Heart right ventricle (tissue), 16 donors: ENCODE measurements around the gene DENND1A. TPM values are rescaled to one million over a fixed set of nuclear protein-coding genes. Genes with fewer than 3 reads are reported as not detected.
A peak's percentile ranks its signal among the peaks of the same experiment; 100 is the strongest.

Source experiments
- ATAC-seq, 8 donors: fragments of 200-7000 bp; cut with Tn5 transposase; one replicate each; pipeline ENCODE4 v1.9.1; 2020; ENCODE audit warnings: mild to moderate bottlenecking in 8 of 8, moderate library complexity in 8 of 8, moderate number of reproducible peaks in 1 of 8
- DNase-seq, 2 donors: peaks; one replicate each; pipeline ENCODE4 v3.0.0-alpha.2; 2020
- H3K27ac ChIP-seq, 10 donors: fragments of 200-600 bp; sonication (generic) in 2 of 10; one replicate each; pipeline versions ENCODE4 v1.5.0 to v1.8.0; 2020 to 2022; ENCODE audit warnings: mild to moderate bottlenecking in 3 of 10
- H3K27me3 ChIP-seq, 7 donors: fragments of 200-600 bp; one replicate each; pipeline ENCODE4 v1.8.0; 2021 to 2022; ENCODE audit warnings: mild to moderate bottlenecking in 2 of 7
- H3K36me3 ChIP-seq, 9 donors: fragments of 200-600 bp; sonication (generic) in 1 of 9; one replicate each; pipeline versions ENCODE4 v1.5.0 to v1.8.0; 2020 to 2022; ENCODE audit warnings: mild to moderate bottlenecking in 2 of 9
- H3K4me1 ChIP-seq, 9 donors: fragments of 200-600 bp; sonication (generic) in 1 of 9; one replicate each; pipeline versions ENCODE4 v1.5.0 to v1.8.0; 2020 to 2022; ENCODE audit warnings: mild to moderate bottlenecking in 4 of 9
- H3K4me3 ChIP-seq, 10 donors: fragments of 200-600 bp; sonication (generic) in 2 of 10; one replicate each; pipeline versions ENCODE4 v1.5.0 to v1.8.0; 2020 to 2022; ENCODE audit warnings: mild to moderate bottlenecking in 7 of 10, moderate library complexity in 2 of 10
- H3K9me3 ChIP-seq, 11 donors: fragments of 200-600 bp in 10 of 11; sonication (generic) in 2 of 11; one replicate each; pipeline versions ENCODE4 v1.5.0 to v1.8.0; 2013 to 2022; ENCODE audit warnings: mild to moderate bottlenecking in 2 of 11, control low read depth in 1 of 11, moderate library complexity in 1 of 11
- WGBS, 2 donors: extraction: QIAGEN DNeasy Blood & Tissue Kit; methylation state at CpG; one replicate each; pipeline ENCODE4 v1.1.7; 2013; ENCODE audit warnings: inconsistent platforms in 1 of 2; 5-methylcytosine and 5-hydroxymethylcytosine counted together
- intact Hi-C, 10 donors: fragments of 100-400 bp; cut with DNase I; formaldehyde crosslinking; loops; one replicate each; pipeline versions ENCODE4 v1.11.1 to v1.14.2; 2022
- polyA plus RNA-seq, 2 donors: library from polyadenylated mRNA; stranded (reverse); fragments of 200-250 nt; gene quantifications; one replicate each; pipeline ENCODE4 v1.2.3, GENCODE V29; 2013
- total RNA-seq, 10 donors: library from RNA; stranded (reverse); fragmentation: NEBNext Ultra II Directional in 3 of 10; extraction: Animal tissue kit (Norgen Biotek cat#: 25700) in 3 of 10; gene quantifications; one replicate each; pipeline versions ENCODE4 v1.2.1 to v1.2.4, GENCODE V29; 2021 to 2023
- TF ChIP-seq, protein P1 (sequence below), 9 donors: fragments of 200-600 bp; sonication (generic) in 2 of 9; IDR thresholded peaks; one replicate each; pipeline versions ENCODE4 v1.5.0 to v1.8.0; 2021 to 2022; ENCODE audit warnings: antibody characterized with exemption in 9 of 9, mild to moderate bottlenecking in 5 of 9, moderate library complexity in 1 of 9
- donor health status: Arrhythmogenic right ventricular cardiomyopathy.
- donor health status: ischemic (EF 13 %, LVEDD 7.1; RV severe dilation, severe dysfunction).
- donor health status: healthy with polysubstance abuse.
- donor health status: DM: no; HTN: yes; CAD: no.
- donor health status: DM: no; HTN: no; CAD: no.
- donor health status: ischemic (EF 25% LVEDD 6.9; RV normal size, moderate dysfunction).
- donor health status: ischemic (EF 25% LVEDD 5.7; RV mildly dilated, moderate dysfunction).
- donor health status: healthy.
- donor health status: DM: yes; HTN: yes; CAD: no.
- donor health status: Ischemic cardiomyopathy.
- donor health status: ischemic (EF 35%, LVEDD 5.7; RV mildly dilated, moderate dysfunction).
- donor health status: nonischemic (EF 11% LVEDD 7.7; RV severe dilation, severe dysfunction).
- donor health status: DM: yes; HTN: yes; CAD: no.
- donor health status: PGD.
- donor health status: ischemic (EF 29% LVEDD 5.4; RV normal size, mild dysfunction).
- donor health status: nonischemic (EF 23%, LVEDD 6.1; RV moderate dilation, normal function).

DENND1A gene
- total and polyA plus RNA-seq, 12 donors, result 7.3 to 19.6 (median 12.2) TPM

DNA sequence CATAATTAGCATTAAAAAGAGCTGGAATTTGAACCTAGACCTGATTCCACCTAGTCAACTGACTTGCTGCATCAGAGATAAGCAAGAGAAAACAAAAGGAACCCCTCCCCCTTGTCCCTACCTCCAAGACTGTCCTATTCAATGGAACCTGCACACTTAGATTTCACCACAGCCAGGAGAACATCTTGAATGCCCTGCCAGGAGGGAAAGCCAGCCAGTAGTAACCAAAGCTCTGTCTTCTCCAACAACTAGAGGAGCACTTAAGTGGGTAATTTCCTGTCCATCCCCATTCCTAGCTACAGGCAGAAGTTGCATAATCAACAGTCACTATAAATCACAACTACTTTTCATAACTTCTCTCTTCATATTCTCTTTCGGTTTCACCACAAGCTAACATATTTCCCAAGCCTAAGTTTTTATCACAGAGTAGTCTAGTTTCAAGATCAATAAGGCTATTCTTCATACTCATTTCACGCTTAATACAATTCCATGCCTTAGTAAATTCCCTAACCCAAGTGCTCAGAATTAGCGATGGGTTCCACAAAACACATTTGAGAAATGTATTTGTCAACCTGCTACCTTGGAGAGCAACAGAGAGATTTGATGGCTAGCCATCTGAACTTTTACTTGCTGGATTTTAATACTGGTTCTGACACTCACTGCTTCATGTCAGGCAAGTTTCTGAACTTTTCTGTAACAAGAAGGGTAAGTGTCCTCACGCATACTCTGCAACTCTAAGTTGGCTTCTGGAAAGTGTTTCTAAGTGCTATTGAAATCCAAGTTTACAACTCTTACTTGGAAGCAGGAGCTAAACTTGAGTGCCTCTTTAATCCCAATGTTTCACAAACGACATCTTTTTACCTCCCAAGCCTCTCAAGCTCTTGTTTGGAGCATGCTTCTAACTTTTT is 2.0 kb downstream of the DENND1A start:
- intact Hi-C loops, result loop anchor here in 4 of 10 donors (5.0 to 10.0 kb wide), 4 partner anchors 61 to 183 kb away; no protein-coding TSS in a partner anchor
- peaks cover 0 to 9% (median 0%) of the 10 kb centered on the region in 11 donors for H3K9me3 ChIP-seq
- peaks cover 0 to 53% (median 34%) of the 10 kb centered on the region in 9 donors for H3K4me1 ChIP-seq
- H3K4me3 ChIP-seq, result peak overlapping the region in 5 of 10 donors; percentile 3 to 94 (median 66)
- no peaks in the 10 kb centered on the region for H3K36me3 ChIP-seq
- 77 to 83% methylated on average over 5 of the region's 5 CpGs for WGBS, 2 donors
- TF ChIP-seq, protein P1, sequence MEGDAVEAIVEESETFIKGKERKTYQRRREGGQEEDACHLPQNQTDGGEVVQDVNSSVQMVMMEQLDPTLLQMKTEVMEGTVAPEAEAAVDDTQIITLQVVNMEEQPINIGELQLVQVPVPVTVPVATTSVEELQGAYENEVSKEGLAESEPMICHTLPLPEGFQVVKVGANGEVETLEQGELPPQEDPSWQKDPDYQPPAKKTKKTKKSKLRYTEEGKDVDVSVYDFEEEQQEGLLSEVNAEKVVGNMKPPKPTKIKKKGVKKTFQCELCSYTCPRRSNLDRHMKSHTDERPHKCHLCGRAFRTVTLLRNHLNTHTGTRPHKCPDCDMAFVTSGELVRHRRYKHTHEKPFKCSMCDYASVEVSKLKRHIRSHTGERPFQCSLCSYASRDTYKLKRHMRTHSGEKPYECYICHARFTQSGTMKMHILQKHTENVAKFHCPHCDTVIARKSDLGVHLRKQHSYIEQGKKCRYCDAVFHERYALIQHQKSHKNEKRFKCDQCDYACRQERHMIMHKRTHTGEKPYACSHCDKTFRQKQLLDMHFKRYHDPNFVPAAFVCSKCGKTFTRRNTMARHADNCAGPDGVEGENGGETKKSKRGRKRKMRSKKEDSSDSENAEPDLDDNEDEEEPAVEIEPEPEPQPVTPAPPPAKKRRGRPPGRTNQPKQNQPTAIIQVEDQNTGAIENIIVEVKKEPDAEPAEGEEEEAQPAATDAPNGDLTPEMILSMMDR (IDR thresholded peaks at IDR 0.05), result no peak
- ATAC-seq (no peak), DNase-seq (no peak)
- peak overlapping the region in 2 of 10 donors; percentile 73 to 80 for H3K27ac ChIP-seq
- H3K27me3 ChIP-seq, result no peaks in the 10 kb centered on the region

- DNase-seq, result no peak
- H3K36me3 ChIP-seq, result no peaks in the 10 kb centered on the region
- WGBS, 2 donors, result 96 to 98% methylated on average over 5 of the region's 5 CpGs
- no peak overlapping the region for H3K4me3 ChIP-seq
- TF ChIP-seq, protein P1 (IDR thresholded peaks at IDR 0.05), result no peak
- no peaks in the 10 kb centered on the region for H3K27me3 ChIP-seq
- intact Hi-C loops, result loop anchor here in 4 of 10 donors (5.0 to 10.0 kb wide), 4 partner anchors 60 to 182 kb away; no protein-coding TSS in a partner anchor
- peaks cover 0 to 60% (median 40%) of the 10 kb centered on the region in 9 donors for H3K4me1 ChIP-seq
- peaks cover 0 to 9% (median 0%) of the 10 kb centered on the region in 11 donors for H3K9me3 ChIP-seq
- ATAC-seq, result no peak
- no peak overlapping the region for H3K27ac ChIP-seq
These were observed 3.0 kb downstream of the DENND1A start for GRCh38 chr9:123926941-123927340.

DNA sequence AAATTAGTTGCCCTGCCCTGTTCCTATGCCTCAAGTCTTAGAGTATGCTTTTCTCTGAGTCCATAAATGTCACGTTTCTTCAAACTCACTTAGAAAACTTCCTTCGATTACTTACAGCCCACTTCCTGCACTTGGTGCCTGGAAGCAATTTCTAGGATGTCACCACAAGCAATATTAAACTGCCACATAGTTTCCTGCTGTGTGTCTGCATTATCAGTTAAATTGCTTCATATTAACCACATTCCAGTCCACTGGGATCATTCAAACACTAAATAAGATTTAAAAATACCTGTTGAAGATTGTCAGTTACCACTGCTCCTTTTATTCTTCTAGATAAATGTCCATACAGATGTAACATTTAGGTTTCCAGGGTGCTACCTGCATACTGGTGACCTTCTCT is 4.1 kb downstream of the DENND1A start:
- no peak overlapping the region for H3K4me3 ChIP-seq
- no peaks in the 10 kb centered on the region for H3K36me3 ChIP-seq
- TF ChIP-seq, protein P1 (IDR thresholded peaks at IDR 0.05), result no peak
- ATAC-seq (no peak), DNase-seq (no peak)
- 58 to 68% methylated on average over 2 of the region's 2 CpGs for WGBS, 2 donors
- intact Hi-C loops, result loop anchor here in 4 of 10 donors (5.0 to 10.0 kb wide), 4 partner anchors 59 to 181 kb away; no protein-coding TSS in a partner anchor
- H3K27ac ChIP-seq, result no peak overlapping the region
- peaks cover 0 to 60% (median 36%) of the 10 kb centered on the region in 9 donors for H3K4me1 ChIP-seq
- H3K9me3 ChIP-seq, result peaks cover 0 to 9% (median 0%) of the 10 kb centered on the region in 11 donors
- H3K27me3 ChIP-seq, result no peaks in the 10 kb centered on the region

DNA sequence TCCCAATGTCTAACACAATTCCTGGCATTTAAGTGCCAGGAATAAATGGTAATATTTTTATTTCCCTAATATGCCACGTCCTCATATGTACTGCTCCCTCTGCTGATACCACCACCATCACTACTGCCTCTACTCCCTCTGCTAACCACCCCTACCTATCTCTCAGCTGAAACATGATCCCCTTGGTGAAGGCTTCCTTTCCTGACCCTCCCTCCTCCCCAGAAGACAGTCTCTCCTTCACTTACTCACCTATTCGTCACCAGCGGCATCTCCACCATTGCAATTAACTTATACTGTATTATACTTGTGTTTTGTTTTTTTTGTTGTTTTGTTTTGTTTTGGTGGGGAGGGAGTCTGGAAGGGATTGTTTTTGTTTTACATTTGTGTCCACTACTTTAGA is 4.8 kb downstream of the DENND1A start:
- Histone ChIP-seq H3K36me3 (no peaks in the 10 kb centered on the region), H3K4me1 (peaks cover 0 to 57% (median 31%) of the 10 kb centered on the region in 9 donors), H3K9me3 (peaks cover 0 to 9% (median 0%) of the 10 kb centered on the region in 11 donors), H3K27me3 (no peaks in the 10 kb centered on the region), H3K4me3 (no peak overlapping the region), H3K27ac (no peak overlapping the region)
- TF ChIP-seq, protein P1 (IDR thresholded peaks at IDR 0.05), result no peak
- DNase-seq, result no peak
- no peak for ATAC-seq
- WGBS, 2 donors, result 96 to 97% methylated on average over 3 of the region's 3 CpGs
- intact Hi-C loops, result loop anchor here in 4 of 10 donors (5.0 to 10.0 kb wide), 4 partner anchors 58 to 180 kb away; no protein-coding TSS in a partner anchor
